ENCODE data around the gene GBP6.
"Not testable (repeated sequence)": the region's sequence is repeated elsewhere in the genome, so short reads cannot be mapped to it uniquely, and the experiment has no call there.

The GBP6 gene

DNA sequence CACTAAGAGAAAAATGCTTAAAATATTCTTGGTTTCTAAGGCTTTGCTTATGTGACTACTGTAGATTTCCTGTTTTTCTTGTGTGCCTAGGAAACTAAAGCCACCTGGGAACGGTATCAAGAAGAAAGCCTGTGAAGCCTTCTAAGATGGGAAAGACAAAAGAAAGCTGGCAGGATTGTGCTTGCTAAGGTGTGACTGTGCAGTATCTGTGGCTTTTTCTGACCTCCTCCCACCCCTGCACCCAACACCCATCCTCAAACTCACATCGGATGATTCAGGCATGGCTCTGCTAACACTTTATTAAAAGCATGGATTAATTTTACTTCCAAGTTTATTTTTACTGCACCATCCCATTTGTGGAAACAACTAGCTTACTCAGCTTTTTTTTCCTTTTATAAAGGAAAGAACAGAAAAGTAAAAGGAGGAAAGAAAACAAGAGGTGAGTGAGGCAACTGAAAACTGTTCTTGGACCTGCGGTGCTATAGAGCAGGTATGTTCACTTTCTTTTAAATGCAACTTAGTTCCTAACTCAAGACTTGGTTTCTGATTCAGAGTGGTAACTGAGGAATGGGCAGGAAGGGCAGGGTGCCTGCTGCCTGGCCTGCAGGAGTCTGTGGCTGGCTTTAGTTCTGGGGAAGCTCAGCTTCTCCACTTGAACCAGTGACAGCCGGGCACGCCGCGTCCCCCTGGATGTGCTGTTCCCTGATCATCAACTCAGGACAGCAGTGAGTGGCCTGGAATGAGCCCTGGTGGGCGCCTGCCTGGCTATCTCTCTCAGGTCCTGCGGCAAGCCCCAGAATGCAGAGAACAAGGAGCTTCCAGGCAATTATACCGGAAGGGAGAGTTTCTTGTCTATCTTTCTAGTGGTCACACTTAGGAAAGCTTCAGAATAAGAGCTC is at the start of gene GBP6:
Gene GBP6, plus strand, starts transcription at position 422 of the 899 bp plus-strand sequence. CDS start 4,493 bp downstream, outside the sequence.
- no peak for DNase-seq

DNA sequence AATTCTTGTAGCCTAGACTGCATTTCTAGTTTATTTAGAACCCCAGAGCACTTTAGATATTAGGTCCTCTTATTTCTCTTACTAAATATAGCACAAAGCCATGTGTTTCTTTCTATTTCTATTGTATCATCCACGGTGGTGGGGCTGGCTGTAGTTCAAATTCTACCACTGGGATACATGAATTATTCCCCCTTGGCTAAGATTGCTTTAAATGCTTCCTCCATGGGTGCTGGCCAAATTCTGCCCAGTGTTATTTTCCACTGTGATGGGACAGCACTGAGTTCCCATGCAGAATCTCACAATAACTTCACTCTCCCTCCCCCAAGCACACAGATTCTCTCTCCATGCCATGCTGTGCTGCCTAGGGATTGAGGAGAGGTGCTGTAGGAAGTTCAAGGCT is 41.5 kb upstream of the GBP6 start:
- no peak for DNase-seq

DNA sequence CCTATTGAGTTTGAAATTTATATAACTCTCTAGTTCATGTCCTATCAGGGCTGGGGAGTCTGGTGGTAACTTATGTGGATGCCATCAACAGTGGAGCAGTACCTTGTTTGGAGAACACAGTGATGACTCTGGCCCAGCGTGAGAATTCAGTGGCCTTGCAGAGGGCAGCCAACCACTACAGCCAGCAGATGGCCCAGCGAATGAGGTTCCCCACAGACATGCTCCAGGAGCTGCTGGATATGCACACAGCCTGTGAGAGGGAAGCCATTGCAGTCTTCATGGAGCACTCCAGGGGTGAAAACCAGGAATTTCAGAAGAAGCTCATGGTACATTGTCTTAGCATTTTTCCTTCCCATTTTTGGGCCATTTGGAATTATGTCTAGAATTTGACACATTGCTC is 32.0 kb upstream of the GBP6 start:
- no peak for DNase-seq

DNA sequence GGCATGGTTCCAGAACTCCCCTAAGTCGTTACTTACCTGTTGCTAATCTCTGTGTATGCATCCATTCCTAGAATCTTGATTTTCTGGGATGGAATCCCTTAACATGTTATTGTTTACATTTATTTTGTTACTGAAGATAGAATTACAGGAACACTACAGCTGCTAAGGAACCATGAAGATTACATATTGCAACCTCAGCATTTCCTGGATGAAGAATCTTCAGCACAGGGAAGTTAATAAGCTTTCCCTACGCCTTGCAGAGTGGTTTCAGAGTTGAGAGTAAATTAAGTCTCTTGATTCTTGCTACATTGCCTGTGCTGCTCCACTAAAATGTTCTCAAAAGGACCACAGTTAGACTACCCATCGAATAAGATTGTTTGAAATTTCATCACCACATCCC is 31.4 kb upstream of the GBP6 start:
- DNase-seq: no peak

DNA sequence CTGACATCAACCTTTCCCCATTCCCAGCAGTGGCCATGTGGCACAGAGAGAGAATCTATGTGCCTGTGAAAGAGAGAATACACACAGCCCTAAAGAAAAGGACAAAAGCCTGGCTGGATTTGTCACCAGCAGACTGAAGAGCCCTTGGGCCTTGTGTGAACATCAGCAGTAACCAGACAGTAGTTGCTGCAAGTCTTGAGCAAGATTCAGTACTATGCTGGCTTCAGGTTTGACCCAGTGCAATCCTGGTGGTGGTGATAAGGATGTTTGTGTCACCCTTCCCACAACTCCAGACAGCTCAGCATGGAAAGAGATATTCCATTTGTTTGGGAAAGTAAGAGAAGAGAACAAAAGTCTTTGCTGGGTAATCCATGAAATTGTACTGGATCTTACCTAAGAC is 28.4 kb upstream of the GBP6 start:
- no peak for DNase-seq

DNA sequence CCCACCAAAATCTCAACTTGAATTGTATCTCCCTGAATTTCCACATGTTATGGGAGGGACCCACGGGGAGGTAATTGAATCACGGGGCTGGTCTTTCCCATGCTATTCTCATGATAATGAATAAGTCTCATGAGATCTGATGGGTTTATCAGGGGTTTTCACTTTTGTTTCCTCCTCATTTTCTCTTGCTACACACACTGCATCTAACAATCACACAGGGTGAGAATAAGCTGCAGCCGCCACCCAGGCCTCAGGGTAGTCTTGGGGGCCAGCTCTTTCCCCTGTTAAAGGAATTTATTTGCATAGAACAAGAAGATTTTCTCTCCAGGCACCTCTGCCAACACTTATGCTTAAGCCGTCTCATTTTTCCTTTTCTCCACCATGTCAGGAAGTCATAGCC is 26.0 kb upstream of the GBP6 start:
- DNase-seq: no peak

DNA sequence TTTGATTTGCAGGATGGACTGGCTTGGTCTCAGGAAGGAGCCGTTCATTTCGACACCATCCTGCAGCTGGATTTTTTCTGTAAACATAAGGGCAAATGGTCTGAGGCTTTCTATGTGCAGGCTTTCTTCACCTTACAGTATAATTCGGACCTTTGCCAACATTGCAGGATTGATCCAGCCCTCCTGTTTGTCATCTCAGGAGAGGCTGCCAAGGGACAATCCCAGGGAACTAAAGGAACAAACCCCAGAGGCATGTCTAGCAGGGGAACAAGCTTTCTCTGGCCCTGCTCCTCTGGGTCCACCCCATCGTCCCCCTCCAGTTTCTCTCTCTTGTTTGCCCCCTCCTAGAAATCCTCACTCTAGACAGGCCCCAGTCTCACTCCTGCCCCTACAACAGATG is 24.8 kb upstream of the GBP6 start:
- DNase-seq: no peak

DNA sequence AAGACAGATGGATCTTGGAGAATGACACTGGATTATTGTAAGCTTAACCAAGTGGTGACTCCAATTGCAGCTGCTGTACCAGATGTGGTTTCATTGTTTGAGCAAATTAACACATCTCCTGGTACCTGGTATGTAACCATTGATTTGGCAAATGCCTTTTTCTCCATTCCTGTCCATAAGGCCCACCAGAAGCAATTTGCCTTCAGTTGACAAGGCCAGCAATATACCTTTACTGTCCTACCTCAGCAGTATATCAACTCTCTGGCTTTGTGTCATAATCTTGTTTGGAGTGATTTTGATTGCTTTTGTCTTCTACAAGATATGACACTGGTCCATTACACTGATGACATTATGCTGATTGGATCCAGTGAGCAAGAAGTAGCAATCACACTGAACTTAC is 18.4 kb upstream of the GBP6 start:
- DNase-seq: not testable (repeated sequence)

GRCh38 chr1:89347296-89347695 is 16.6 kb upstream of the GBP6 start:
- no peak for DNase-seq

DNA sequence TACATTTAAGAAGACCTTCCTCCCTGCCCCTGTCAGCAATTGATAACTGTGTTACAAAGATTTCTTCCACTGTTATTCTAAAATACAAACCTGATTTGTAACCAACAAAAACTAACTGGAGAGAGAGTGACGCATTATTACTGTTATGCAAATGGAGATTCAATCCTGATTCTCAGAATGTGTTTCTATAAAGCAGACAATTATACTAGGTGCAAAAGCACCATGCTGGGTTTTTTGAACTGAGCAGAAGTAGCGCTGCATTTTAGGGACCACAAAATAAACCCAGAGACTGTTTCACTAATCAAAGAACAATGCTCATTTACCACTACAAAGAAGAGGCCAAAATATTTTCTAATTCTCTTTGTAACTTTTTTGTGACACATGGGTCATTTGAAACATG is 13.6 kb upstream of the GBP6 start:
- DNase-seq: no peak

GRCh38 chr1:89351597-89352311 is 12.1 kb upstream of the GBP6 start:
- no peak for DNase-seq

- DNase-seq: no peak
These were observed 11.4 kb upstream of the GBP6 start for GRCh38 chr1:89352421-89352820.

DNA sequence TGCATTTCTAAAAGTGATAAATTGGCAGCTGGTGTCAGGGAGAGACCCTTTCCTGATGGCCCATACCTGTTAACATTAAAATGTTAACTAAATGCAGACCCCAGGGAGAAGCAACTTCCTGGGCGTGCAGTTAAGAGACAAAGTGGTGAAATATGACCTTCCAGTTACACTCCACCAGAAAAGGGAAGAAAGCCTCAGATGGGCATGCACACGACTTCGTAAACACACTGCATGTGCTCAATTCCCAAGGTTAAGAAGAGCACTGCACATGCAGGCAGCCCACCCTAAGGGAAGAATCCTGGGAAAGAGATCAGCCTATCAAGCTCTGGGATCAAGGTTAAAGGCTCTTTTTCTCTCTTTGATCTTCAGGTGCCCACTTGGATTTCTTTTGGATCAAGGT is 9.7 kb upstream of the GBP6 start:
- no peak for DNase-seq

DNA sequence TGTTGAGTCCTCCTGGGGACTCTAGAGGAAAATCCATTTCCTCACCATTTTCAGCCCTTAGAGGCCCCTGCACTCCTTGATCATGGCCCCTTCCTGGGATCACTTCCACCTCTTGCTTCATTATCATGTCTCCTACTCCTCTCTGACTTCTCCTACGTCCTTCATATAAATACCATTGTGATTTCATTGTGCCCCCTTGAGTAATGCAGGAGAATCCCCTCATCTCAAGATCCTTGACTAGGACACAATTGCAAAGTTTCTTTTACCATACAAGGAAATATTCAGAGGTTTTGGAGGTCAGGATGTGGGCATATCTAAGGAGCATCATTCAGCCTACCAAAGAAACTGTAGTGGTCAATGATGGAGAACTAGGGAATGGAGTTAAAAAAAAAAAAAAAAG is 8.8 kb upstream of the GBP6 start:
- DNase-seq: no peak

- DNase-seq: no peak
These were observed 7.0 kb upstream of the GBP6 start for GRCh38 chr1:89356658-89357400.

DNA sequence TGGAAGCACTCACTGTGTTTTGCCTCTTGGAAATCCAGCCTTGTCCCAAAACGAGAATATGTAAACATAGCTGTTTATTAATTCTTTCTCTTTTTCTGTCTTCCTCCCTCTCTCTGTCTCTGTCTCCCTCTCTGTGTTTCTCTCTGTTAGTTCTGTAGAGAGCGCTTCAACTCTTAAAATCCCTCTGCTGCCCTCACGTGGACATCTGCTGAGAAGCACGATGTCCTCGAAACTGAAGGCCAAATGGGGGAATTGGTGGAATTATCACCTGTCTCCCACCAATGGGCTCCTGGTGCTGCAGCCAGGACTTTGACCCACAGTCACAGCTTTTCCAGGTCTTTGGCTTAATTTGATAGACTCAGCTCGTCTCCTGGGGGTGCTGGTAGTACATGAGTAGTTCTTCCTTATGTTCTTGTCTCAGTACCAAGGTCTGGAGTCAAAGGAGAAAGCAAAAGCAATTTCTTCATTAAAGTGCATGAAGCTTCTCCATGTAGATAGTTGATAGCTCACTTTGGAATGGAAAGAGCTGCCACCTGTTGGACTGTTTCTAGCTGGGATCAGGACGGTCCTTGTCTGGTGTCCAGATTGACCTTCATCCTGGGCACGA is 5.5 kb upstream of the GBP6 start:
- DNase-seq: peak; percentile 21 to 75 (median 65)

- DNase-seq: no peak
These were observed 3.1 kb upstream of the GBP6 start for GRCh38 chr1:89360716-89361115.

DNA sequence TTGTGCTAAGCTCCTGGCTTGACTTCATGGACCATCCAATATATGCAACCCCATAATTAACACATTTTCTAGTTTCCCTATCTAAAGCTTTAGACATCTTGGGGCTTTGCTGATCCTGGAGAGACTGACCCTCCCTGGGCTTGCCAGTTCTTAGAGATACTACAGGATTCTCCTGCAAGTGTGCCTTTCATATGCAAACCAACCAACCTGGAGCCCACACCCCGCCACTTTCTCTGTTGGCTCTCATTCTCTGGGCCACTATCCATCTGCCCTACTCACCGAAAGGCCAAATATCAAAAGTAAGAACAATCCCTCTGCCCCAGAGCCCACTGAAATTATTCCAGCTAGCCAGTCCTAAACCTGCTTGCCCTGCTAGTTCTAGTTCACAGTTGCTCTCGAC is 2.2 kb upstream of the GBP6 start:
- DNase-seq: no peak

- no peak for DNase-seq
These were observed 663 bp upstream of the GBP6 start for GRCh38 chr1:89363196-89363595.

GRCh38 chr1:89364954-89365550 is 1.2 kb downstream of the GBP6 start:
- DNase-seq: no peak

- DNase-seq: no peak
These were observed 3.4 kb downstream of the GBP6 start for GRCh38 chr1:89367221-89367620.

DNA sequence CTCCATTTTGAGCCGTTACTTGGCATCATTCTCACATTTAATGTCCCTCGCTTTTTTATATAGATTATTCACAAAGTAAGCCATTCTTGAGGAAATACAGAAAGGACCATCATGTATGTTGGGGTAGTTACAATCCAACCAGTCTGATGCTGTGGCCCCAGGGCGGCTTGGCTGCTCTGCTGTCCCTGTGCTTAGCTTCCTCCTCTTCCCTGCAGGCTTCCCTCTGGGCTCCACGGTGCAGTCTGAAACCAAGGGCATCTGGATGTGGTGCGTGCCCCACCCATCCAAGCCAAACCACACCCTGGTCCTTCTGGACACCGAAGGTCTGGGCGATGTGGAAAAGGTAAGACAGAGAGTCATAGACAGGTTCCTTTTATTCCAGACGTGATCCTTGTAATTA is 5.5 kb downstream of the GBP6 start:
- DNase-seq: no peak

DNA sequence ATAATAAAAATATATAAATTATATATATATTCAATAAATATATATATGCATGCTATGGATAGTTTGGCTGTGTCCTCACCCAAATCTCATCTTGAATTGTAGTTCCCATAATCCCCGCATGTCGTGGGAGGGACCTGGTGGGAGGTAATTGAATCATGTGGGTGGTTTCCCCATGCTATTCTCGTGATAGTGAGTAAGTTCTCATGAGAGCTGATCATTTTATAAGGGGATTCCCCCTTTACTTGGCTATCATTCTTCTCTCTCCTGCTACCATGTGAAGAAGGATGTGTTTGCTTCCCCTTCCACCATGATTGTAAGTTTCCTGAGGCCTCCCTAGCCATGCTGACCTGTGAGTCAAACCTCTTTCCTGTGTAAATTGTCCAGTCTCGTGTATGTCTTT is 10.0 kb downstream of the GBP6 start:
- not testable (repeated sequence) for DNase-seq
